Nephron (organoid): Measurements from ENCODE around the gene SBNO1.

Experiments used
- H3K27ac Mint-ChIP-seq, 3 experiments: 2 replicates each; pipeline ENCODE4 v1.8.0; 2020; ENCODE audit warnings: mixed read lengths in 3 of 3, mild to moderate bottlenecking in 2 of 3, moderate library complexity in 1 of 3
- H3K27me3 Mint-ChIP-seq: 2 replicates; pipeline ENCODE4 v1.8.0; 2021; ENCODE audit warnings: low read depth, mild to moderate bottlenecking, moderate library complexity, mixed read lengths
- H3K36me3 Mint-ChIP-seq: 2 replicates; pipeline ENCODE4 v1.8.0; 2020; ENCODE audit warnings: low read depth, mixed read lengths
- H3K4me1 Mint-ChIP-seq: 2 replicates; pipeline ENCODE4 v1.8.0; 2020; ENCODE audit warnings: mixed read lengths
- H3K4me3 Mint-ChIP-seq, 3 experiments: 2 replicates each; pipeline ENCODE4 v1.8.0; 2020; ENCODE audit warnings: mild to moderate bottlenecking in 3 of 3, mixed read lengths in 3 of 3, moderate library complexity in 2 of 3
- H3K9me3 Mint-ChIP-seq: 2 replicates; pipeline ENCODE4 v1.8.0; 2020; ENCODE audit warnings: mixed read lengths
- CTCF ChIP-seq, 3 experiments: fragments of 200-600 bp; sonication (generic); IDR thresholded peaks; one replicate each; pipeline ENCODE4 v1.5.0; 2021; ENCODE audit warnings: antibody characterized with exemption in 3 of 3; ENCODE audit not compliant: unreplicated experiment in 3 of 3

Gene SBNO1

GRCh38 chr12:123356159-123356670, 8.4 kb downstream of the SBNO1 start:
- no peak overlapping the region for H3K27ac Mint-ChIP-seq
- no peaks in the 10 kb centered on the region for H3K9me3 Mint-ChIP-seq
- no peaks in the 10 kb centered on the region for H3K4me1 Mint-ChIP-seq
- TF ChIP-seq CTCF (IDR thresholded peaks at IDR 0.05; ENCODE audit: unreplicated experiment in 3 of 3), result no peak
- H3K27me3 Mint-ChIP-seq, result no peaks in the 10 kb centered on the region
- peaks cover 12% of the 10 kb centered on the region for H3K36me3 Mint-ChIP-seq
- H3K4me3 Mint-ChIP-seq, result no peak overlapping the region

DNA sequence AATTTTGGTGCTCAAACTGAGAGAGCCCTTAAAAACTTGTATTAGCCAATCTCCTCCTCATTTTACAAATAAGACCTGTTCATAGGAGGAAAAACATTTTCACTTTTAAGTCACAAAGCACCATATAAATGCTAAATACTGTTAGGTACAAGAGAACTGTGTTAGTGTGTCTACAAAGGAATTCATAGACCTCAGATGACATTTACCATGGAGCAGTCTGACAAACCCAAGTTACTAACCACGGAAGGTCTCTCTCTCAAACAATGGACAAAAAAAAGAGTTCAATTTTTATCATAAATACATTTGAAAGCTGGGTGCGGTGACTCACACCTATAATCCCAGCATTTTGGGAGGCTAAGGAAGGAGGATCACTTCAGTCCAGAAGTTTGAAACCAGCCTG, 10.0 kb downstream of the SBNO1 start:
- TF ChIP-seq CTCF (IDR thresholded peaks at IDR 0.05; ENCODE audit: unreplicated experiment in 3 of 3), result no peak
- Mint-ChIP-seq H3K4me1 (no peaks in the 10 kb centered on the region), H3K36me3 (peaks cover 18% of the 10 kb centered on the region), H3K9me3 (no peaks in the 10 kb centered on the region), H3K27ac (no peak overlapping the region), H3K4me3 (no peak overlapping the region), H3K27me3 (no peaks in the 10 kb centered on the region)

DNA sequence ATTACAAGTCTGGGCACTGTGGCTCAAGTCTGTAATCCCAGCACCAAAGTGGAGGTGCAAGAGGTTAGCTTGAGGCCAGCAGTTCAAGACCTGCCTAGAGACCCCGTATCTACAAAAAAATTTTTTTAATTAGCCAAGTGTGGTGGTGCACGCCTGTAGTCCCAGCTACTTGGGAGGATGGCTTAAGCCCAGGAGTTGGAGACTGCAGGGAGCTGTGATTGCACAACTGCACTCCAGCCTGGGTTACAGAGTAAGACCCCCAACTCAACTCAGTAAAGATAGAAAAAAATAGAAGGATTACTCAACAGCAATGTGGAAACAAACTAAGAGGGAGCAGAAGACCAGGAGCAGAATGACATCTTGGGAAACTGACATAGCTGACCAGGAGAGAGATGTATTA, 13.3 kb downstream of the SBNO1 start:
- no peak overlapping the region for H3K27ac Mint-ChIP-seq
- H3K9me3 Mint-ChIP-seq, result no peaks in the 10 kb centered on the region
- no peaks in the 10 kb centered on the region for H3K27me3 Mint-ChIP-seq
- no peaks in the 10 kb centered on the region for H3K4me1 Mint-ChIP-seq
- no peak for TF ChIP-seq CTCF (IDR thresholded peaks at IDR 0.05; ENCODE audit: unreplicated experiment in 3 of 3)
- peaks cover 31% of the 10 kb centered on the region for H3K36me3 Mint-ChIP-seq
- H3K4me3 Mint-ChIP-seq, result no peak overlapping the region

DNA sequence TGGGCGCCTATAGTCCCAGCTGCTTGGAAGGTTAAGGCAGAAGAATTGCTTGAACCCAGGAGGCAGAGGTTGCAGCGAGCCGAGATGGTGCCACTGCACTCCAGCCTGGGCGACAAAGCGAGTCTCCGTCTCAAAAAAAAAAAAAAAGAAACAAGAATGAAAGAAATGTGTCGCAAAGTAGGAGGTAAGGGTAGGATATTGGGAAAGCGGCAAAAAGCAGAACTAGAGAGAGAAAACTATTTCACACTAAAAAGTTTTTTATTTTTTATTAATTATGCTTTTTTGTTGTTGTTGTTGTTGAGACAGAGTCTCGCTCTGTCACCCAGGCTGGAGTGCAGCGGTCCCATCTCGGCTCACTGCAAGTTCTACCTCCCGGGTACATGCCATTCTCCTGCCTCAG, 17.7 kb downstream of the SBNO1 start:
- H3K9me3 Mint-ChIP-seq, result no peaks in the 10 kb centered on the region
- no peak overlapping the region for H3K4me3 Mint-ChIP-seq
- no peaks in the 10 kb centered on the region for H3K27me3 Mint-ChIP-seq
- no peak overlapping the region for H3K27ac Mint-ChIP-seq
- no peak for TF ChIP-seq CTCF (IDR thresholded peaks at IDR 0.05; ENCODE audit: unreplicated experiment in 3 of 3)
- H3K36me3 Mint-ChIP-seq, result peaks cover 59% of the 10 kb centered on the region
- H3K4me1 Mint-ChIP-seq, result no peaks in the 10 kb centered on the region

DNA sequence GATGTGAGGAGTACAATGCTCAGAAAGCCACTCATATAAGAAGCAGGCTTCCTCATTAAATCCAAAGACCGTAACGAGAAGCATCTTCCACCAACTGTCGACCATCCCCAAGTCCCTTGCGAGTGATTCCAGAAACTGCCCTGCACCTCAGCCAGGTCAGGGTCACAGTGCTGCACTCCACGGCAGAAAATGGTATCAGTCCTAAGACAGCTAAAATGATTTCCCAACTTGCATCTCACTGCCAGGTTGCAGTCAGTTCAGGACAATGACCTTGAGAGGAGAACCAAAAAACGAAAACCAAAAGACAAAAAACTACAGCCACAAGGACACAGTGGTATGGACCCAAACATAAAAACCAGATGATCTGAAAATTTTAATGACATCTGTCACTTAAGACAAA, 20.6 kb downstream of the SBNO1 start:
- no peak overlapping the region for H3K27ac Mint-ChIP-seq
- H3K9me3 Mint-ChIP-seq, result no peaks in the 10 kb centered on the region
- H3K4me3 Mint-ChIP-seq, result no peak overlapping the region
- H3K4me1 Mint-ChIP-seq, result no peaks in the 10 kb centered on the region
- no peaks in the 10 kb centered on the region for H3K27me3 Mint-ChIP-seq
- H3K36me3 Mint-ChIP-seq, result peaks cover 62% of the 10 kb centered on the region
- TF ChIP-seq CTCF (IDR thresholded peaks at IDR 0.05; ENCODE audit: unreplicated experiment in 3 of 3), result no peak

GRCh38 chr12:123337070-123337469, 27.6 kb downstream of the SBNO1 start:
- no peaks in the 10 kb centered on the region for H3K27me3 Mint-ChIP-seq
- no peak overlapping the region for H3K4me3 Mint-ChIP-seq
- H3K36me3 Mint-ChIP-seq, result peaks cover 54% of the 10 kb centered on the region
- H3K9me3 Mint-ChIP-seq, result no peaks in the 10 kb centered on the region
- H3K27ac Mint-ChIP-seq, result no peak overlapping the region
- TF ChIP-seq CTCF (IDR thresholded peaks at IDR 0.05; ENCODE audit: unreplicated experiment in 3 of 3), result no peak
- no peaks in the 10 kb centered on the region for H3K4me1 Mint-ChIP-seq
